ENCODE measurements around the gene RHBDD1.

DNA sequence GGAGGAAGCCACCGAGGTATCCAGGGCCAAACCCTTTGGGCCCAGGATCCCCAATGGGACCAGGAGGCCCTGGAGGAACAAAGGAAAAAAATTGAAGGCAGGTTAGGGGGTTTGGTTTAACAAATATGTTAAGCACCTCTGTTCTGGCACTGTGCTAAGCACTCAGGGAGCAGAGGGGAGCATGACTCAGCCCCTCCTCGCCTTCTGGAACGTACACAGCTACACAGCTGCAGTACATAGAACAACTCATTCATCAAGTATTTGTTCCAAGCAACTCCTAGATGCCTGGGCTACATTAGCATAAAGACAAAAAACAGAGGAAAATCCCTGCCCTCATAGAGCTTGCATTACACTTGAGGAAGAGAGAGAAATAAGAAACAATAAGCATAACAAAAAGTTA is 174.6 kb downstream of the RHBDD1 start:
- TF ChIP-seq, protein P1, sequence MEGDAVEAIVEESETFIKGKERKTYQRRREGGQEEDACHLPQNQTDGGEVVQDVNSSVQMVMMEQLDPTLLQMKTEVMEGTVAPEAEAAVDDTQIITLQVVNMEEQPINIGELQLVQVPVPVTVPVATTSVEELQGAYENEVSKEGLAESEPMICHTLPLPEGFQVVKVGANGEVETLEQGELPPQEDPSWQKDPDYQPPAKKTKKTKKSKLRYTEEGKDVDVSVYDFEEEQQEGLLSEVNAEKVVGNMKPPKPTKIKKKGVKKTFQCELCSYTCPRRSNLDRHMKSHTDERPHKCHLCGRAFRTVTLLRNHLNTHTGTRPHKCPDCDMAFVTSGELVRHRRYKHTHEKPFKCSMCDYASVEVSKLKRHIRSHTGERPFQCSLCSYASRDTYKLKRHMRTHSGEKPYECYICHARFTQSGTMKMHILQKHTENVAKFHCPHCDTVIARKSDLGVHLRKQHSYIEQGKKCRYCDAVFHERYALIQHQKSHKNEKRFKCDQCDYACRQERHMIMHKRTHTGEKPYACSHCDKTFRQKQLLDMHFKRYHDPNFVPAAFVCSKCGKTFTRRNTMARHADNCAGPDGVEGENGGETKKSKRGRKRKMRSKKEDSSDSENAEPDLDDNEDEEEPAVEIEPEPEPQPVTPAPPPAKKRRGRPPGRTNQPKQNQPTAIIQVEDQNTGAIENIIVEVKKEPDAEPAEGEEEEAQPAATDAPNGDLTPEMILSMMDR (IDR thresholded peaks at IDR 0.05) = no peak
- TF ChIP-seq POLR2A (IDR thresholded peaks at IDR 0.05) (no peak), POLR2AphosphoS5 (IDR thresholded peaks at IDR 0.05) (no peak), EP300 (IDR thresholded peaks at IDR 0.05) (no peak)
